Metanephros (tissue), 2 donors: Measurements from ENCODE around the gene SMAD5. TPM values are rescaled to one million over a fixed set of nuclear protein-coding genes. Genes with fewer than 3 reads are reported as not detected.

Source experiments
- small RNA-seq: library from RNA; depleted of rRNA; stranded (forward); fragments of <200 nt; gene quantifications from one replicate; pipeline ENCODE3, GENCODE V24; 2014; ENCODE audit warnings: low replicate concordance
- total RNA-seq: library from RNA; depleted of rRNA; stranded (reverse); fragments of >200 nt; gene quantifications from one replicate; pipeline ENCODE4 v1.2.3, GENCODE V29; 2014

Gene SMAD5
- 59.3 TPM for total RNA-seq

DNA sequence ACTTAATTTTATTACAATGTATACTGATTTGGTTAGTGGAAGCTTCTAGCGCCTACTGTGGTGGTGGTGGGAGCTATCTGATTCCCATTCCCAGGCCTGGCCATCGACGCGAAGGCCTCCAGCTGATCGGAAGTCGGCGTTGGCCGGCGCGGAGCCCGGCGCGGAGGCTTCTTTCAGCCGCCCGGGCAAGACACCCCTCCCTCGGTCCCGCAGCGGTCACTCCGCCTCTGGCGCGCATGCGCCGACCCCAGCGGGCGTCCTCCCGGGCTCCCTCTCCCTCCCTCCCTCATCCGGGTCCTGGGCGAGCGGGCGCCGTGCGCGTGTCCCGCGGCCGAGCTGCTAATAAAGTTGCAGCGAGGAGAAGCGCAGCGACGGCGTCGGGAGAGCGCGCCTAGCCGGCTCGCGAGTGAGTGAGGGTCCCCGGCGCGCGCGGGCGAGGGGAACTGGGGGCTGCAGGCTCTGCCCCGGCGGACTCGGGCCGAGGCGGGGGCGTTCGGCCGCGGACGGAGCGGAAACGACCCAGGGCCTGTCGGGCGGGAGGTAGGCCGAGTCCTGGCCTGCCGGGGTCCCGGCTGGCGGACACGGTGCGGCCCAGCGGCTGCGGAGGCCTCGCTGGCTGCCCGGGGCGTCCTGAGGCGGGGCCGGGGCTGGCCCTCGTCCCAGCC lies at the start of gene SMAD5:
Gene SMAD5 (plus strand): TSS at position 289 of the 665 bp plus-strand sequence. CDS start 20,916 bp downstream, outside the sequence.

DNA sequence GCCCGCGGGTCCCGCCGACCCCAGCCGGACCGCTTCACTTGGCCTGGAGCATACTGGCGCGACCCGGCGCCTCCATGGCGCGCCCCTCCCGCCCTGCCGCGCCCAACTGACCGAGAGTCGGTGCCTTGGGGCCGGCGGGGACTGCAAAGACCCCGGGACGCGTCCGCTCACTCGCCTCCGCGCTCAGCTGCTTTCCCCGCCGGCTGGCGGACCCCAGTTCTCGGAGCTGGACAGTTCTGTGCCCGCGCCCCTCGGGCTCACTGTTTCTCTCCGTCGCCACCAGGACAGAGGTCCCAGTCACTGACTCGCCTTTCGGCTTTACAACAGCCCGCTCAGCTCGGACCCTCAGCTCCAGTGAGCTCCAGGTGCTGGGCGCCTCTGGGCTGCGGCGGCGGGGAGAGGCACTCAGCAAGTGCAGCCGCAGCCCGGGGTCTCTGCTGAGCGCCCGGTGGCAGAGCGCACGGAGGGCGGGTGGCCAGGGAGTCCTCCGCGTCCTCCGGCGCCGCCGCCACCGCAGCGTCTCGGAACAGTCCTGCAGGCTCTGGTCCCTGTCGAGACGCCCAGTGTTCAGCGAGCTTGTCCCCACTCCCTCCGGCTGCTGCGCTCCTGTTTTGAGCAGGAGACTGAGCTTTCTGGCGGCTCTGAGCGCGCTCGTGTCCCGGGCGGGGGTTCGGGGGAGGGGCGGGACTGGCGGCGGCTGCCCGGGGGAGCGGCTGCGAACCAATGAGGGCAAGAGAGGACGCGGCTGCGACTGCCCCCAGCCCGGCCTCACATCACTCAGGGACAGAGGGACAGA lies 60.1 kb downstream of the SMAD5 start, which contains the start of gene SMIM32:
Gene SMIM32 (minus strand): TSS at position 637 of the 796 bp plus-strand sequence. CDS start 638 bp downstream, outside the sequence.

Small RNAs within 50 kb of the gene (small RNA-seq; reads per million reads assigned to genes)
- not detected for gene RF02173
- not detected for gene RF02175
- not detected for gene RF02176

Other genes with a start within 250 kb of the SMAD5 start
- gene IL9, start 237.0 kb upstream of the SMAD5 start, total RNA-seq: not detected
- gene LECT2, start 177.9 kb upstream of the SMAD5 start, total RNA-seq: not detected
- 224 TPM for gene TGFBI, start 103.9 kb upstream of the SMAD5 start, total RNA-seq
- gene SMIM32, start 60.3 kb downstream of the SMAD5 start, total RNA-seq: 18.6 TPM
- 0.23 TPM for gene TRPC7, start 232.7 kb downstream of the SMAD5 start, total RNA-seq